H1 (cell line): Measurements from ENCODE around the gene AGAP3. TPM values are rescaled to one million over a fixed set of nuclear protein-coding genes. Genes with fewer than 3 reads are reported as not detected.

Source experiments
- BACH1 ChIP-seq: IDR thresholded peaks from 2 replicates; pipeline ENCODE4 v1.6.1; 2012; ENCODE audit warnings: low read length, improper control_type of control experiment
- CHD2 ChIP-seq: IDR thresholded peaks from 2 replicates; pipeline ENCODE4 v1.6.1; 2012; ENCODE audit warnings: low read length, improper control_type of control experiment
- HDAC2 ChIP-seq, 2 experiments: fragments of 300-600 bp in 1 of 2; sonication (generic) in 1 of 2; IDR thresholded peaks; 2 replicates each; pipeline ENCODE4 v1.6.1; 2011 to 2012; ENCODE audit warnings: low read depth in 2 of 2, low read length in 2 of 2, mild to moderate bottlenecking in 2 of 2, moderate library complexity in 2 of 2, borderline replicate concordance in 1 of 2, inconsistent platforms in 1 of 2
- HDAC6 ChIP-seq: IDR thresholded peaks from one replicate; pipeline ENCODE4 v1.7.1; 2012; ENCODE audit warnings: low read depth, mild to moderate bottlenecking, inconsistent platforms, low read length, moderate library complexity
- POLR2AphosphoS5 ChIP-seq: IDR thresholded peaks from 2 replicates; pipeline ENCODE4 v1.6.1; 2011; ENCODE audit warnings: low read depth, low read length
- RNF2 ChIP-seq: fragments of 200-900, 300-1000 bp; sonication (generic); IDR thresholded peaks from 2 replicates; pipeline ENCODE4 v1.7.1; 2016; ENCODE audit warnings: borderline replicate concordance, low read depth, mild to moderate bottlenecking, antibody characterized with exemption, low read length; ENCODE audit not compliant: poor library complexity, severe bottlenecking; ENCODE audit errors: missing control alignments
- polyA plus RNA-seq, 7 experiments: library from polyadenylated mRNA; depleted of rRNA in 3 of 7; stranded (reverse) in 5 of 7; unstranded in 2 of 7; fragments of >200 nt in 5 of 7; fragments of 200-250 nt in 2 of 7; gene quantifications; 1 replicate in 5 of 7; 2 replicates in 1 of 7; 4 replicates in 1 of 7; pipeline versions ENCODE4 v1.2.1 to v1.2.3, GENCODE V29; 2011 to 2013; ENCODE audit warnings: missing spikeins in 2 of 7, mixed read lengths in 2 of 7
- total RNA-seq: library from RNA; stranded (reverse); fragmentation: NEBNext Ultra II Directional; extraction: Animal tissue kit (Norgen Biotek cat#: 25700); gene quantifications from 2 replicates; pipeline ENCODE4 v1.2.1, GENCODE V29; 2021
- TF ChIP-seq, protein P1 (sequence below): IDR thresholded peaks from 2 replicates; pipeline ENCODE4 v1.6.1; 2012; ENCODE audit warnings: low read length, inconsistent platforms

AGAP3 gene
- total and polyA plus RNA-seq, 2 of the 8 experiments (the other 6 are each of a cell fraction or from before 2014, with no cell fraction given) = 66.4 to 120 TPM

DNA sequence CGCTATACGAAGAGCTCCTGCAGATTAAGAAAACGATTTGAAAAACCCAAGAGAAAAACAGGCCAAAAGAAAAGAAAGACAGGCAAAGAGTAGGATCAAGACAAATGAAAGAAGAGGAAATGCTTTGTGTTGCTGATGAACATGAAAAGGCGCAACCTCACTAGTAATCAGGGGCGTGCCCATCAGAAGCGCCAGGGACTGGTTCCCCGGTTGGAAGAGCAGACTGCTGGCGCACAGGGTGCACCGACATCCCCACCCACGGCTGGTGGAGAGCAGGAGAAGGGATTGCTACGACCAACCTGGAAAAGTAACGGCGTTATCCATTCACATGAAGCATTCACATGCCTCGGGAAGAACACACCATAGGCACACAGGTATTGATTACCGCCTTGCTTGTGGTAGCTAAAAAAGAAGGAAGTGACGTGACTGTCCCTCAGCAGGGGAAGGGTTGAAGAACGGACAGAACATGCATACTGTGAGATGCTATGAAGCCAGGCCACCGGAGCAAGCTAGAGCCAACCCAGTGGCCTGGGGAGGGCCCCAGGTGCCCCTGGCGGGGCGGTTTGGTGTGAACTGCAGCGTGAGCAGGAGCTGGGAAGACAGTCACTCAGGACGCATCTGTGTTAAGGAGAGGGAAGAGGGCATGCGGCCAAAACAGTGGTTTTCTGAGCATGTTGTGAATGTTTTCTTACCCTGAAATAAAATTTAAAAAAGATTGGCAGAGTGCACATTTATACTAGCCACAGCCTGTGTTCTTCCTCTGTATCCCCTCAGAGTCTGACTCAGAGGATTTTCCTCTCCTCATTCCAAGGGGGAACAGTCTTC is 18.3 kb downstream of the AGAP3 start (continued):
- TF ChIP-seq HDAC6 (no peak), POLR2AphosphoS5 (peak; percentile 63; the same call in 1 of the 2 replicates), BACH1 (no peak), RNF2 (no peak), HDAC2 (IDR thresholded peaks at IDR 0.05; ENCODE audit: borderline replicate concordance in 1 of 2, low read depth in 2 of 2, low read length in 2 of 2) (no peak), CHD2 (no peak)
- TF ChIP-seq, protein P1, sequence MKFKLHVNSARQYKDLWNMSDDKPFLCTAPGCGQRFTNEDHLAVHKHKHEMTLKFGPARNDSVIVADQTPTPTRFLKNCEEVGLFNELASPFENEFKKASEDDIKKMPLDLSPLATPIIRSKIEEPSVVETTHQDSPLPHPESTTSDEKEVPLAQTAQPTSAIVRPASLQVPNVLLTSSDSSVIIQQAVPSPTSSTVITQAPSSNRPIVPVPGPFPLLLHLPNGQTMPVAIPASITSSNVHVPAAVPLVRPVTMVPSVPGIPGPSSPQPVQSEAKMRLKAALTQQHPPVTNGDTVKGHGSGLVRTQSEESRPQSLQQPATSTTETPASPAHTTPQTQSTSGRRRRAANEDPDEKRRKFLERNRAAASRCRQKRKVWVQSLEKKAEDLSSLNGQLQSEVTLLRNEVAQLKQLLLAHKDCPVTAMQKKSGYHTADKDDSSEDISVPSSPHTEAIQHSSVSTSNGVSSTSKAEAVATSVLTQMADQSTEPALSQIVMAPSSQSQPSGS = no peak
